HG03469 (cell line): ENCODE results near the gene HOXA9.

Experiments
- ATAC-seq: cut with Tn5 transposase; IDR thresholded peaks from one replicate; pipeline ENCODE4 v1.9.1; 2021; ENCODE audit warnings: mild to moderate bottlenecking, moderate library complexity, moderate number of reproducible peaks; ENCODE audit not compliant: unreplicated experiment

Gene HOXA9

DNA sequence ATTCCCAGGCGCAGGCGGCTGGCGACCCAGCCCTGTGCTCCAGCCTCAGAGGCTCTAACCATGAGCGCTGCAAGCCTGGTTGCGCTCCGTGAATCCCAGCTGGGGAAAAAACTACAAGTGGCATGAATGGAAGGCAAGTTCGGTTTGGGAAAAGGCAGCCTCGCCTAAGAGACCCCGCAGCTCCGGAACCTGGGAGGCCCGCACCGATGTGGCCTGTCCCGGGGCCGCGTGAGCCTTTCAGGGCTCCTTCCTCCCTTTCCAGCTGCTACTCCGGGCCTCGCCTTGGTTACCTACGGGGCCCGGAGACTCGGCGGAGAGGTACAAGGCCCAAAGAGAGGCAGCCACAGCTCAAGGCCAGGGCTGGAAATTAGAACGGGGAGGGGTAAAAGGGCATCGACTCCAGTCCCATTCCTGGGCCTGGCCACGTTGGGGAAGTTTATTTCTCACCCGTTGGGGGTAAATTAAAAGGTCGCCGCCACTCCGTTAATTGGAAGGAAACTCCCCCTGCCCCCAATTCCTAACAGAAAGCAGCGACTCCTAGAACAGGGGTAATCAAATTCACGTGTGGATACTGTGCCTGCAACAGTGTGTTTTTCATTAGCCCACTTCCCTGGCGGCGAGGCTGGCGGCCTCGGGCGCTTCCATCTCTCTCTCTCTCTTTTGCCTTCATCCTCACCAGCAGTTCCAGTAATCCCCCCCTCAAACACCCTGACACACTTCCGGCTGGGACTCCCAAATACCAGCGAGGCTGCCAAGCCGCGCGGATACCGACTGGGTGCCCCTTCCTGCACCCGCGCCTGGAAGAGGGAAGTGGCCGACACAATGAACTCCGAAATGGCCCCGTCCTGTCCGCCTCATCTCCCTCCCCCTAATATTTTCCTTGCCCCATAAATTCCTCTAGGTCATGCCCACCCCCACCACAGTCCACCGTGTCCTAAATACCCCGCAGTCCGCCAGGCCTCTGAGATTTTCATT, 1.5 kb upstream of the HOXA9 start:
- ATAC-seq: no peak

DNA sequence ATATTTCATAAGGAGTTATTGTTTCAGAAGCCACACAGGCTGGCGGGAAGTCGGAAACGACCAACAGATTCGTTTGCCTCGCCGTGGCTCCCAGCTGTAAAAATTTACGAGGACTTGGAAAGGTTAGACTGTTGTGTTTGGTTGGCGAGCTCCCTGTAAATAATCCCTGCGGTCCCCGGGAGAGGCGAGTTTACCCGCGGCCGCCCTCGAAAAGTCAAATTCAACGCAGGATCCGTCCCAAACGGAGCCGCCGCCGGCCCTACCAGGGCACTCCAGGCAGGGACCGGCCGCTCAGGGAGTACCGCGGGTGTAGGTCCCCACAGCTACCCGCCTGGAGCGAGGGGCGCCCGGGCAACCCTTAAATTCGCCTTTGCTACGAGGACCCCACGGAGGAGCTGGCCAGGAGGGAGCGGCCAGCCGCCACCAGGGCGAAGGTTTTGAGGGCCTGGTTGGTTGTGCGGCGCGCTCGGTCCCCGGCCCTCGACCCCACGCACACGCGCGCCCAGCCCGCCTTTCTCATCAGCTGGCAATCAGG, 726 bp upstream of the HOXA9 start:
- no peak for ATAC-seq

DNA sequence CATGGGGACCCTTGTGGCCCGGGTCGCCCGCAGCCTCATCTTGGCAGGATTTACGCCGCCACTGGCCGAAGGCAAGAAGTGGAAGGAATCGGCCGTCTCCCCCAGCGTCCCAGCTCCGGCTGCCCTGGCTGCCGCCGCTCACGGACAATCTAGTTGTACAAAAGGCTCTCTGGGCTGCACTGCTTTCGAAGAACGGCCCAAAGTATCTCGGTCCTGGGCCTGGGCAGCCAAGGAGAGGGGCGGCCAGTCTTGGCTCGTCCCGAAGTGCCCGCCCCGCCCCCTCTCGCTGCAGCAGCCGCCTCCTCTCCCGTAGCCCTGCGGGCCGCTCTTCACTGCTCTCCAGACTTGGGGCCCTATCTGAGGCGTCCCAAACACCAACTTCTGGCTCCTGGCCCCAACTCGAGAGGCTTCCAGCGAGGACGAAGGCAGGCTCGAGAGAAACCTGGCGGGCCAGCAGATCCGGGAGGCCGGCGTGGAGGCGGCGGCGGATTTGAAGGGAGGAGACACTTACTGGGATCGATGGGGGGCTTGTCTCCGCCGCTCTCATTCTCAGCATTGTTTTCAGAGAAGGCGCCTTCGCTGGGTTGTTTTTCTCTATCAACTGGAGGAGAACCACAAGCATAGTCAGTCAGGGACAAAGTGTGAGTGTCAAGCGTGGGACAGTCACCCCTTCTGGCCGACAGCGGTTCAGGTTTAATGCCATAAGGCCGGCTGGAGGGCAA, 809 bp downstream of the HOXA9 start:
- no peak for ATAC-seq

DNA sequence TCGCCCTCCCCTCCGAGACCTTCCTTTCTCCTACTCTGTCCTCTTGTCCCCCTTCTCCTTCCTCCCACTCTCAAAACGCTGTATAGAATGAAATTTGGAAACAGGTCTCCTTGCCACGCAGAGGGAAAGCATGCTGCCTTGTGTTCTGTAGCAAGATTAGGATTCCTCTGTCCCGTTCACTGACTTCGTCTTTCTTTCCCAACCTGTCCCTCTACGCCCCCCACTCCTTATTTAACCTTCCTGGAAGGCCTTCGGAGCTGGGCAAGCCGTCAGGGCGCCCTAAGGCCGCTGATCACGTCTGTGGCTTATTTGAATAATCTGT, 1.3 kb downstream of the HOXA9 start:
- no peak for ATAC-seq

DNA sequence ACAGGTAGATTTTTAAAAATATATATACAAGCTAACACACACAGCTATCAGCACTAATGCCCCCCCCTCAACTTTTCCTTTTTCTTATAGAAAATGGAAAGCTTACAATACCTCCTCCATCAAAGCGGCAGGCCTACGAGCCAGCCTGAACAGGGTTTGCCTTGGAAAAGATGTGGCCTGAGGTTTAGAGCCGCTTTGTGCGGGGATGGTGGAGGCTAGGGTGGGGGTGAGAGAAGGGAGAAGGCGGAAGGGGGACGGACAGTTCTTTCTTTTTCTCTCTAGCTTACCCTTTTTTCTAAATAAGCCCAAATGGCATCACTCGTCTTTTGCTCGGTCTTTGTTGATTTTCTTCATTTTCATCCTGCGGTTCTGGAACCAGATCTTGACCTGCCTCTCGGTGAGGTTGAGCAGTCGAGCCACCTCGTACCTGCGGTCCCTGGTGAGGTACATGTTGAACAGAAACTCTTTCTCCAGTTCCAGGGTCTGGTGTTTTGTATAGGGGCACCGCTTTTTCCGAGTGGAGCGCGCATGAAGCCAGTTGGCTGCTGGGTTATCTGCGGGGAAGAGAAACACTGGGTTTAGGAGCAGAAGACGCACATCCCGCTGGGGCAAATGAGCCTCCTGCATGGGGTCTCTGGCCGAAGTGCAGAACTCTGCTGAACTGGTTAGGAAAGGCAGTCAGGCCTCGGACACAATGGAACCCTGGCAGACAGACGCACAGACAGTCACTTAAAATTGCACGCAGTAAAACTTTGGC, 1.9 kb downstream of the HOXA9 start:
- ATAC-seq: no peak

DNA sequence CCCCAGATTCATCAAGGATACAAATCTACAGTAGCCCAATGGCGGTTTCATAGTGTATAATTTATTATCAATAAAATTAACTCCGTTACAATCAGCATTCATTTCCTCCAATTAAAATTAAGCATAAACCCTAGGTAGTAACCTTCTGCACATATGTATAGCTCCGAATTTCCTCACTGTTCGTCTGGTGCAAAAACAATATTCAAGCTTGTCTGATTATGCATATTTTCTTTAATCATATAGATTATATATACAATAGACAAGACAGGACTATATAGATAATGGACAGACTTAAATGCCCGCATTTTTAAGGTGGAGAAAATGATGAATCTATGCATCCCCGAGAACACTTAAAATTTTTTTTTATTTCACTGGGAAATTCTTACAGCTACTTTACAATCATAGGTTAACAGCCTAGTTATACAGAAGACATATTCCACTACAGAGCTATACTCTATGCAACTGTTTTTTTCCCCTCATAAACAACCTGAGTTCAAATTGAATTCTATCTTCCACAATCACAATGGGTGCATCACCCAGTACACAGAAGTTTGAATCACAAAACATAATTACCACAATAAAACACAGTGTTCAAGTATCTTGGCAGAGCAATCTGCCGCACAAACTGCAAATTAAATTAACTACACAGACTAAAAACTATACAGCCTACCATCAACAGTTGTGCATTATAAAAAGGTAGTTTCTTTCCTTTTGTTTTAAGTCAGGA, 2.6 kb downstream of the HOXA9 start:
- ATAC-seq: no peak

DNA sequence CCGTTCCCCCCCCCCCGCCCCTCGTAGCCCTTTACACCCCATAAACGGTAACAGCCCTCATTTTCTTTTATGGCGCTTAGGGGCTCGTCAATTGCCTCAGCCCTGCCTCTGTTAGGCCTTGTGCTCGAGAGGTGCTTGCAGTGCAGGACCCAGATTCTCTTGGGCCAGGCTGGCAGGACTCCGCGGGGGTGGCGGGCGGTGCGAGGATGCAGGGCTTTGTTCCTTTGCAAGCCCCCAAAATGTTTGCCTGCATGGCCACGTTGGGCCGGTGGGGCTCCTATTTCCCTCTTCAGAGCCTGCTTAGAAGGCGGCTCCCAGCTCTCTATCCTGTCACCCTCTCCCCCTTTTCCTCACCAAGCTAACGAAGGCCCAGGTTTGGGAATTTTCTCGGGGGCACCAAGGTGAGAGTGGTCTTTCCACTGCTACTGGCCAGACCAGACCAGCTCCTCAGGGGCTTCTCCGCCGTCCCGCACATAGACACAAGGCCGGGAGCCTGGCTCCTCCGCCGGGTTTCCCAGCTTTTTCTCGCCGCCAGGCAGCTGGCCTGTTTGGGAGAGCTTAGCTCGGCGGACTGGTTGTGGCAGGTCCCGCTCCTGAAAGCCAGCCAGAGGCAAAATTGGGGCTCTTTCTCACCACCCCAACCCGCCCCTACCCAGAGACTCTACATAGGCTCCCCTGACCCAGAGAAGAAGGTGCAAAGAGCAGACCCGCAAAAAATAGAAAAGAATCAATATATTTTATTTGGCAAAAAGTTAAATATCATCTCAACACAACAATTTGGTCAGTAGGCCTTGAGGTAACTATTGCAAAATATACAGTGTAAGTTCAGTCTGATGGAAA, 3.4 kb downstream of the HOXA9 start:
- ATAC-seq: no peak

DNA sequence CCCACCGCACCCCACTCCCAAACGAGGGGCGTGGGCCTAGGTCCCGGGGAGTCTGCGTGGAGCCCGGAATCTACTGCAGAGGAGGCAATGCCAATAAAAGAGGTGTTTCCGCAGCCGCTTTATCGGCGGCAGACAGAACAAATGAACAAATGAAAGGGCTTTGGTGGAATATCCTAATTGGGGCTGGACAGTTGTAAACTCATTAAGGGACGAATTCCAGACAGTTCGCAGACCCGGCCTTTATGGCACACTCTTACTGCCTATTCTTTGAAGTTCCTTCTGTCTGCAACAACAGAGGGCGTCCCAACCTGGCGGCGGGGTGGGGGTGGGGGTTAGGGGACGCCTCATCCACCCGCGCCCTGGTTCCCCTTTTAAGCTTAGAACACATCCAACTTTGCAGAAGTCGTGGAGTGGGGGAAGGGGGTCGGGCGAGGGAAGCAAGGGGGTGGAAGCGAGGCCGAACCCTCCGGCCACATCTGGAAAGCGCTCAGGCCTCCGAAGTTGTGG, 4.1 kb downstream of the HOXA9 start:
- no peak for ATAC-seq

DNA sequence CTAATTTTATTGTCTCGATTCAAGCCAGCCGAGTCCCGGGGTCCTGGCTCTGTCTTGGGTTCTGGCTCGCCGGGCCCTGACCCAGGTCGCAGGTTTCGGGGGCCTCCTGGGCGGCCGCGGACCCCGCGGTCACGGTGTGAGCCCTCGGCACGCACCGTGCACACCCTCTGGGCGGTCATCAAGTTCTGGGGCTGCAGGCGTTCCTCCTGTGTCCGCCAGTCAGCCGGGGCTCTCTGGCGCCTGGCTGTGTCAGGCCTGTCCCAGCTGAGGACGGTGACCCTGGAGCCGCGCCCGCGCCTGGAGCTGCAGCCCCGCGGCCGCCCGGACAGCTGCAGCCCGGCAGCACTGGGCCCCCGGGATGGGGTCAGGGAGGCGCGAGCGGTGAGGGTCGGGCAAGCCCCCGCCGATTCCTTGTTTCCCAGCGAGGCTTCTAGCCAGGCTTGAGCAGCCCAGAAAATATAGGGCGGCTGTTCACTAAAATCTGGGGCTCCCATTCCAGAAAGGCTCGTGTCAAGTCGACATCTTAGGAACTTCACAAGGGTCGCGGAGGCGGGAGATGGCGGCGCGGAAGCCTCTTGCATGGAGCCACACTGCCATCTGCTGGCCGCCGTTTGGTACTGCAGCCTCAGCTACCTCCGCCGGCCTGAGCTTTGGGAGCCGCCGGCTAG, 4.7 kb downstream of the HOXA9 start:
- ATAC-seq: no peak

DNA sequence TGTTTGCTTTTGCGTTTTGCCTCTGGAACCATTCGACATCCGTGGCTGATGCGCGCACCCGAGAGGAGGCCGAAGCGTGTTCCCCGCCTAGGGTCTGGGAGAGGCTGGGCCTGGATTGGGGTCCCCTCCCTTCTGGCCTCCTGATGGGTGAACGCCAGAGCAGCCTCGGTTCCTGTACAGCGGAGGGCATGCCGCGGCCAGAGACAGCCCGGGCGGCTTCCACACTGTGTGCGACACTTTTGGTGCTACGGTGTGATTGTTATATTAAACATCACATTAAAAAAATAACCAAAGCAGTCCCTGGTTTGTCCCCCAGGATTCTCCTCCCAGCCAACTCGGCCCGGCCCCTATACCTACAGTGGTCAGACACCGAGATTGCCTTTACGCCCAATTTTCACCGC, 5.2 kb downstream of the HOXA9 start:
- no peak for ATAC-seq

DNA sequence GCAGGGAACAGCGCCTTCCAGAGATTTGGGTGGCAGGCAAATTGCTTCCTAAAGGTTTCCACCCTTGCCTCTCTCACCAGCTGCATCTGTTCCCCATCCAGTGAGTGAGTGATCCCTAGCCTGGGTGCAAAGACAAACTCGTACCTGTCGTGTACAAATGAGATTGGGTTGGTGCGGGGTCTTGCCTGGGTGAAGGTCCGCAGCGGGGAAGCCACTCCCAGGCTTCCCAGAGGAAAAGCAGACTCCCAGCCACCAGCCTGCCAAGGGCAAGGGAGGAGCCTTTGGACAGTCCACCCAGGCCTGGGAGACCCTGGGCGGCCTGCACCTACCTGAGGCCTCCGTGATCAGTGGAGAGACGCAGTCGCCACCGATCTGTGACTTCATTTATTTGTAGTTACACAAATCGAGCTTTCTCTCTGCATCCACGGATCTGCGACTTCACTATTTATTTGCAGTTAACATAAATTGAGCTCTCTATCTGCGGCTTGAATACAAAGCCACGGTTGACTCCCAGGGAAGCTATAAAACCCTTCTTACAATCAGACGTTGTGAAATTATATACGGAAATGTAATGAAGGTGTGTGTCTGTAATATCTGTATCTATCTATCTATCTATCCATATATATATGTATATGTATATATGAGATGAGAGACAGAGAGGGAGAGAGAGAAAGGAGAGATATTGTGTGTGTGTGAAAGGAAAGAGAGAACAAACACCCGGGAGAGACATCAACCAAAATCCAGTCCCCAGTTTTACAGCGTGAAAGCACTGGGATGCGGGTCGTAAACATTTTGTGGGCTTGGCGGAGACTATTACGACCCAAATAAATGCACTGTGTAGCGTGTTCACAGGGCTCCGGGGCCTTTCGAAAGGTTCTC, 5.8 kb downstream of the HOXA9 start:
- no peak for ATAC-seq

DNA sequence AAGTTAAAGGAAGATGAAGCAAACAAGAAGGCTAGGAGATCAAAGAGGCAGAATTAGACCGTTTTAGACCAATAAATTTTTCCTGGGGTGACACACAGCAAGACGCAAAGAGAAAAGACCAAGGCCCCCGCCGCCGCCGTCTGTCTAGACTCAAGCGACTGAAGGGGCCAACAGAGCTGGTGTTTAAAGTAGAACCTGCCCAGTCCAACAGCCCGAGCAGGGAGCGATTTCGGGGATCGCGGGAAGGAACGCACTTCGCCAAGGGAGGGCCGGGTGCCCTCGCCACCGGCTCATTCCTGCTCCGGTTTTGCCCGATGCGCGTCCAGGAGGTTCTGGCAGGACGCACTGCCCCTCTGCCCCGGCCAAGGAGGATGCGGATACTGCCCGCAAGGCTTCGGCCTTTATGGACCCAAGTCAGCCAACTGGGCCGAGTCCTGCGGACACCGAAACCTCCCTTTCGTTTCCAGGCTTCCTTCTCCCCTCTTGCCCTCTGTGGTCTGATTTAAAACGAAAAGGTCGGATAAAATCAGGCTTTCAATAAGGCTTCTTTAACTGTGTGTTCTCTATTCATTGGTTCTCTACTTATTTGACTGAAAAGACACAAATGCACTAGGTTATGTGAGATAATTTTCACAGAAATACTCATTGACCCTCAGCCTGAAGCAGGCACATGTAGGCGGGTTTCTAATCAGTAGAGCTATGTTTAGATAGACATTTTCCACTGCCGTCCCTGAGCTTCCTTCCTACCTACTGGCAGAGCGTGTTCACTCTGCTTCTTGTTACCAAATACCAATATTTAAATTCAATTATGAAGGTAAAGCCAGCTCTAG, 6.7 kb downstream of the HOXA9 start:
- ATAC-seq: no peak

DNA sequence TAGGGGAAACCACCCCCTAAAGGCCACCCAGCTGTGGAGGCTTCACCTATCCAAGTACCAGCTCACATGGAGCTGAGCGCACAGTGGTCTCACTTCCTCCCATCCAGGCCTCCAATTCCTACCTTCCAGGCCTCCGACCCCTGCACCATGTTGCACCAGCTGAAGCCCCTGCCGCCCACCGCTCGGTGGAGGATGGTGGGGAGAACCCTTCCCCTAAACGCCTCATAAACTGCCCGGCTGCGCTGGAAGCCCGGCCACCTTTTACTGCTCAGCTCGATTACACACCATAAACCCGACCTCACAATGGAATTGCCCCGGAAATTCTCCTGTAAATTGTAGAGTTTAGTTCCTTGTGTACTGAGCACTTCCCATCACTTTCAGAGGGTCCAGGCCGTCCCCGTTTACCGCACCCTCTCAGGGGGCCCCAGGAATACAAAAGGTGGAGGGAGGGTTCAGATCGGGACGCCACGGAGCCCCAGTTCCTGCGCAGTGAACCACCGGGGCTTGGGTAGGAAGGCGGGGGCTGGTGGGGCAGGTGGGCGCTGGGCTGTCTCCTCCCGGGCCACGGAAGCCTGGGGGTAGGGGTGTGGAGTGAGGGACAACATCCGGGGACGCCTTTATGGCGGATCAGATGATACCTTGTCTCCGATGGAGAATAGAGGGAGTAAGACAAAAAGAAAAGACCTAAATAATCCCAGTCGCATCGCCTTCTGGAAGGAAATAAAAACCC, 7.5 kb downstream of the HOXA9 start:
- ATAC-seq: no peak

DNA sequence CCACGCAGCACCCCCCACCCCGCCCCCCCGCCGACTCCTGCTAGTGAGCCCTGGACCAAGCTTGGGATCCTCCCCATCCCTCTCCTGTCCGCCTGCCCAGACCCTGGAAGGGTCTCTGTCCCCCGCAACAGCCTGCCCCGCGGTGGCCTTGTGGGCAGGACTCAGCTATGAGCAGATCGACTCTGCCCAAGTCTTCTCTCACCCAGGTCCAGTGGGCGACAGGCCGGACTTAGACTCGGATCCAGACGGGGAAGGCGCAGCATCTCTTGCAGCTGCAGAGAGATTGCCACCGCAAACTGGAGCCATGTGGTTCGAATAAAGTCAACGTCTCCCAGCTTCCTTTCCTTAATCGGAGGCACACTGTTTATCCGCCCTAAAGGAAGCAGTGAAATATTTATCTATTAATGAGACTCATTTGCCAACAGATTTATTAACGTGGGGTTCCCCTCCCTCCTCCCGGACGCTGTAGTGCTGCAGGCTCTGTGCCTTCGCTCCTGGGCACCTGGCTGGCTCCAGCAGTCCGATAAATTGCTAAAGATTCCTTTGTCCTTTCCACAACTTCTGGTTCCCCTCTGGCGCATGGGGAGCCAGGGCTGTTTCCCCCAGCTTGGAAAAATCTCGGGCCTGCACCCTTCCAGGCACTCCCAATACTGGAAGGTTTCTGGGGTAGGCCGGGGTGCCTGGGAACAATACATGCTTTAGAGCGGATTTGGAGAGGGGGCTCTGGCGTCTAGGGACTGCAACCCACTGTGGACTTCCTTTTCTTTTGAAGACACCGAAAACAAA, 8.2 kb downstream of the HOXA9 start:
- ATAC-seq: no peak

DNA sequence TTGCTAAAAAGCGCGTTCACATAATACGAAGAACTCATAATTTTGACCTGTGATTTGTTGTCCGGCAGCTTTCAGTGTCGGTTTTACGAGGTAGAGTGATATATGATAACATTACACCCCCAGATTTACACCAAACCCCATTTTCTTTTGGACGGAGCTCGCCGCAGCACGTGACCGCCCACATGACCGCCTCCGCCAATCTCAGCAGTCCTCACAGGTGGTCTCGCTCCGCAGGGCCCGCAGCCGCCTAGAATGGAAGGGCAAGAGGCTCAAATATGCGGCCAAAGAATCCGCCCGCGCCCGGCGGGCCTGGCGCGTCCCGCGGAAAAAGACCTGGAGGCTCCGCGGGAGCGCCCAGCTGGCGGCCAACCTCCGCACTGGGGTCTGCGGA, 8.8 kb downstream of the HOXA9 start, which contains the start of gene HOXA7:
Gene HOXA7, minus strand, starts transcription at position 168 of the 391 bp plus-strand sequence. Its CDS starts 130 bp downstream, at position 38.
- no peak for ATAC-seq
